Activated CD8-positive, alpha-beta memory T cell treated with anti-CD3 and anti-CD28 coated beads for 4 hours (primary cell): ENCODE measurements around the gene CDC42.

ENCODE experiments used
- DNase-seq, 2 donors: peaks; one replicate each; pipeline ENCODE4 v3.0.0-alpha.2; 2020; ENCODE audit warnings: low read depth in 2 of 2

CDC42 gene

GRCh38 chr1:22037520-22037919 is 15.0 kb upstream of the CDC42 start:
- DNase-seq: no peak

GRCh38 chr1:22038036-22038435 is 14.5 kb upstream of the CDC42 start:
- no peak for DNase-seq

GRCh38 chr1:22039594-22040285 is 12.8 kb upstream of the CDC42 start:
- DNase-seq: peak; percentile 60 to 76

GRCh38 chr1:22040286-22040623 is 12.3 kb upstream of the CDC42 start:
- DNase-seq: no peak

GRCh38 chr1:22041505-22041904 is 11.0 kb upstream of the CDC42 start:
- no peak for DNase-seq

- DNase-seq: no peak
Measured at GRCh38 chr1:22043198-22043769, 9.2 kb upstream of the CDC42 start.

- no peak for DNase-seq
Measured at GRCh38 chr1:22044690-22045420, 7.7 kb upstream of the CDC42 start.

- DNase-seq: no peak
Measured at GRCh38 chr1:22045604-22046228, 6.8 kb upstream of the CDC42 start.

GRCh38 chr1:22048351-22049192 is 3.9 kb upstream of the CDC42 start:
- DNase-seq: no peak

GRCh38 chr1:22050330-22050729 is 2.2 kb upstream of the CDC42 start:
- DNase-seq: no peak

GRCh38 chr1:22051607-22052114 is 848 bp upstream of the CDC42 start:
- DNase-seq: no peak

- peak in 1 of 2 donors; percentile 5 for DNase-seq
Measured at GRCh38 chr1:22053017-22053860, 730 bp downstream of the CDC42 start.

- no peak for DNase-seq
Measured at GRCh38 chr1:22053861-22054770, 1.6 kb downstream of the CDC42 start.

GRCh38 chr1:22055463-22055862 is 3.0 kb downstream of the CDC42 start:
- DNase-seq: no peak

GRCh38 chr1:22056043-22056442 is 3.5 kb downstream of the CDC42 start:
- no peak for DNase-seq

GRCh38 chr1:22056936-22057335 is 4.4 kb downstream of the CDC42 start:
- no peak for DNase-seq

- no peak for DNase-seq
Measured at GRCh38 chr1:22057861-22058260, 5.4 kb downstream of the CDC42 start.

GRCh38 chr1:22064751-22065402 is 12.4 kb downstream of the CDC42 start:
- no peak for DNase-seq

GRCh38 chr1:22071511-22071910 is 19.0 kb downstream of the CDC42 start:
- DNase-seq: no peak
